ENCODE data around the gene ZIK1.

The ZIK1 gene

GRCh38 chr19:57613941-57614743, 30.2 kb downstream of the ZIK1 start, which contains the start of gene ZNF134:
TSS of gene ZNF134 (plus strand) at chr19:57614242. CDS start at chr19:57619469, 5,227 bp downstream.
- DNase-seq, result peak; percentile 95

GRCh38 chr19:57615346-57615745, 31.4 kb downstream of the ZIK1 start:
- no peak for DNase-seq

DNA sequence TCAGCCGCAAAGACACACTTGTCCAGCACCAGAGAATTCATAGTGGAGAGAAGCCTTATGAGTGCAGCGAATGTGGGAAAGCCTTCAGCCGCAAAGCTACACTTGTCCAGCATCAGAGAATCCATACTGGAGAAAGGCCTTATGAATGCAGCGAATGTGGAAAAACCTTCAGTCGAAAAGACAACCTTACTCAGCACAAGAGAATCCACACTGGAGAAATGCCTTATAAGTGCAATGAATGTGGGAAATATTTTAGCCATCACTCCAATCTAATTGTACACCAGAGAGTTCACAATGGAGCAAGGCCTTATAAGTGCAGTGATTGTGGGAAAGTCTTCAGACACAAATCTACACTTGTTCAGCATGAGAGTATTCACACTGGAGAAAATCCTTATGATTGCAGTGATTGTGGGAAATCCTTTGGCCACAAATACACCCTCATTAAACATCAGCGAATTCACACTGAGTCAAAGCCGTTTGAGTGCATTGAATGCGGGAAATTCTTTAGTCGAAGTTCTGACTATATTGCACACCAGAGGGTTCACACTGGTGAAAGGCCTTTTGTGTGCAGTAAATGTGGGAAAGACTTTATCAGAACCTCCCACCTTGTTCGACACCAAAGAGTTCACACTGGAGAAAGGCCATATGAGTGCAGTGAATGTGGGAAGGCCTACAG, 36.9 kb downstream of the ZIK1 start:
- DNase-seq, result no peak

- no peak for DNase-seq
Observed at GRCh38 chr19:57623091-57623490, 39.1 kb downstream of the ZIK1 start.

DNA sequence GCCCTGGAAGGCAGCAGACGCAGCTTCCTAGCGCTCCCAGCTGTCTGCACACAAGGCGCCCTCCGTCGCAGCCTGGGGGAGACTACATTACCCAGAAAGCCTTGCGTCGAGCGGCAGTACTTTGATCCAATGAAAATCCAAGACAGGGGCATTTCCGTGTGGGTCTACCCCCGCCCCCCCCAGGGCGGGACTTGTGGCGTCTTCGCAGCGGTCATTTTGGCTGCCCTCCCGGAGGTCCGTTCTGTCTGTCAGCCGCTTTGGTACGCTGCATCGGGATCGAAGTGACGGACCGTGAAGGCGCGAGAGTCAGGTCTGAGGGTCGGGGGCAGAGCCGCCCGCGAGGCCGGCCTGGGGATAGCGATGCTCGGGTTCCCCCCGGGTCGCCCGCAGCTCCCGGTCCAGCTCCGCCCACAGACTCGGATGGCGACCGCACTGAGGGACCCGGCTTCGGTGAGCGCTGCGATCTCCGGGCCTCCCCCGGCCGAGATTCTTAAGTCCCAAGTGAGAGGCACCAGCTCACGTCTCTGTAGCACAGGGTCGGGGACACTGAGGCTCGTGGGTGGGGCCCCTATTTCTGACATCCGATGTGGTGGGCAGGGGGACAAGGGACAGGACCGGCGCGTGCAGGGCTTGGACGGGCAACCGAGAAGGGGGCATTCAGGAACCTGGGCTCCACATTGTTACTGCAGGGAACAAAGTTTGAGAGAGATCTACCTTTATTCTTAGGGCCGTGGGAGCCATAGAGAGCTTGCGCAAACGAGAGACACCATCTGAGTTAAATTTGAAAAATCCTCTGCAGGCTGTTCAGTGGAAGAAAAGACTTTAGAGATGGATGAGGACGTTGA, 49.3 kb downstream of the ZIK1 start, which contains the start of gene ZNF211:
ZNF211 (plus strand) TSS at position 182 of the 845 bp plus-strand sequence; CDS start at position 361, 179 bp downstream.
- DNase-seq, result peak; percentile 96

DNA sequence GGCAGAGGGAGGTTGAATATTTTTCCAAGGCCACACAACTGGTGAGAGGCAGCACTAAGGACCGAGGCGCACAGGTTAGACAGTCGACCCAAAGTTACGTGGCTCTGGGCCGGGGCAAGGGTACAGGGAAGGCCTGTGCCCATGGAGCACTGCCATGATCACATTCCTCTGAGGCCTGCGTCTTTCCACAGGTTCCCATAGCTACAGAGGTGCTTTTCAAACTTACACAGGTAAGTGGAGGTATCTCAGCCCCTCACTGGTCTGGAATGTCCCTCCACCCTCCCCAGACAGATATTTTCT, 49.8 kb downstream of the ZIK1 start:
- DNase-seq, result no peak

DNA sequence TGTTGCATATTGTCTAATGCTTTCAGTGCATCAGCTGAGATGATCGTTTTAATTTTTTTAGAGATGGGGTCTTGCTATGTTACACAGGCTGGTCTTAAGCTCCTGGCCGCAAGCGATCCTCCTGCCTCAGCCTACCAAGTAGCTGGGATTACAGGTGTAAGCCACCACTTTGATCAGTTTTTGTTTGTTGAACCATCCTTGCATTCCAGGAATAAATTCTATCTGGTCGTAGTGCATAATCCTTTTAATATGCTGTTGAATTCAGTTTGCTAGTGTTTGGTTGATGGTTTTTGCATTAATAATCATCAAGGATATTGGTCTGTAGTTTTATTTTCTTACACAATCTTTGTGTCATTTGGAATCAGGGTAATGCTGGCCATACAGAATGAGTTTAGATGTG, 53.4 kb downstream of the ZIK1 start:
- DNase-seq, result no peak

- DNase-seq, result no peak
Observed at GRCh38 chr19:57641715-57642234, 57.8 kb downstream of the ZIK1 start.

GRCh38 chr19:57642396-57643046, 58.6 kb downstream of the ZIK1 start:
- no peak for DNase-seq

Data from NCI-H1436 (cell line).